ENCODE results near the gene C1QTNF8.

The C1QTNF8 gene

DNA sequence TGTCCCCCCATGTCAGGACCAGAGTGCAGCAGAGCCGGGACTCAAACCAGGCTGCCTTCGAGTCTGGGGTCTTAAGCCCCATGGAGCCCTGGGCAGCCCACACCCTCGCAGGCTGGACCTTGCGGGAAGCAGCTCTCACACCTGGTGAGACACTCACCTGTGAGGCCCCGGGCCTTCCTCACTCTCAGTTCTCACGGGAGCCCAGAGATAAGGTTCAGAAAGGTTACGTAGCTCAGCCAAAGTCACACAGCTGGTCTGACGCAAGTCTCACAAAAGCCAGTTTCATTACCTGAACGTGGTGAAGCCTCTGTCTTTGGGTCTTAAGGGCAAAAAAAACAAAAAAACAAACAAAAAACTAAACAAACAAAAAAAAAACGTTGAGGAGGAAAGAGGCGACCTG, 56.3 kb downstream of the C1QTNF8 start:
- DNase-seq: no peak

DNA sequence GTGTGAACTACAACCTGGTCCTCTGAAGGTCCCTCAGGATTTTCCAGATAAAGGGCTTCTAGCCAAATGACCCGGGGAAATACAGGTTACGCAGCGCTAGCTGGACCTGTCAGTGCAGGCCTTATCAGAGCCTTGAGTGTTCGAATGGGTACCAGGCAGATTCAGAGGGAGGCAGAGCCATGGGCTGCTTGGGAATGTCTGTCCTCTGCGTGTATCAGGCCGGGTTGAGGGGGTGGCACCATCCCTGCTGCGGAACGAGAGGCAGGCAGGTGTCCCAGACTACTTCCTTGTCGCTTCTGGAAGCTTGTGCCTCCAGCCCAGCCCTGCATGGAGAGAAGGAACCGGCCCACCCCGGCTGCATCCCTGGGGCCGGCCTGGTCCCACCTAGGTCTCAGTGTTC, 57.1 kb downstream of the C1QTNF8 start:
- DNase-seq: no peak
